ENCODE measurements around the gene OGDH. TPM values are rescaled to one million over a fixed set of nuclear protein-coding genes. Genes with fewer than 3 reads are reported as not detected.

OGDH gene
- total and polyA plus RNA-seq, 2 of the 4 experiments (the other 2 are of a cell fraction), result 47.4 to 56.5 TPM

DNA sequence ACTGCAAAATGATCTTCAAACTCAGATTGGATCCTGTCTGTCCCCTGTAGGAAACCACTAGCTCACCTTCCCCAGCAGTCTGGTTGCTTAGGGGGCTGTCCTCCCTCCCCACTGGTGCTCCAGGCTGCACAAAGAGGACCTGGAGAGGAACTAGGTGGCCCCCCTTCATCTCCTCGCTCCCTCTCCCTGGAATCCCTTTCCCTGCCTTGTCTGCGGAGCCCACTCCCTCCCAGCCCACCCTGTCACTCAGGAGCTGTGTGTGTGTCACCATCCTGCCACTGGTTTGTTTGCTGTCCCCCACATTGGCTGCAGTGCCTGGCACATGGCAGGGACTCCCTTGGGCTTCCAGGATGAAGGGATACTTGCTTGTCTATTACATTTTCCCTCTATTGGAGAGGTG lies 106.7 kb downstream of the OGDH start:
- in situ Hi-C loops (cut with MboI; ENCODE audit: low sequenced_read_pairs), result no loop called here
- POLR2A ChIA-PET (ENCODE audit: unreplicated experiment), result no interaction called here
- no peak overlapping the region for H3K27ac ChIP-seq (ENCODE audit: insufficient read depth, low read length)

More for the DNA sequence above, 106.7 kb downstream of the OGDH start:
- DNase-seq, result no peak
- Histone ChIP-seq H3K27me3 (ENCODE audit: control insufficient read depth, insufficient read depth, low read length) (no peaks in the 10 kb centered on the region), H3K18ac (ENCODE audit: low read depth, low read length) (no peak overlapping the region), H3K4me2 (ENCODE audit: low read depth, low read length) (no peak overlapping the region), H3K9ac (ENCODE audit: low read depth, low read length) (no peak overlapping the region), H4K20me1 (ENCODE audit: insufficient read depth, low read length) (no peaks in the 10 kb centered on the region), H3K14ac (replicated peaks; ENCODE audit: low read depth, low read length) (no peak overlapping the region), H4K91ac (ENCODE audit: insufficient read depth, low read depth, low read length) (no peak overlapping the region), H3K23ac (ENCODE audit: low read depth, low read length) (no peak overlapping the region), H2BK5ac (ENCODE audit: low read depth, low read length, poor library complexity, severe bottlenecking) (no peak overlapping the region), H2AK5ac (ENCODE audit: low read depth, low read length) (no peak overlapping the region), H3K36me3 (ENCODE audit: control insufficient read depth, insufficient read depth, low read length) (peaks cover 11% of the 10 kb centered on the region; the same call in 1 of the 2 replicates), H3K4me1 (ENCODE audit: control insufficient read depth, insufficient read depth, low read length) (peaks cover 3% of the 10 kb centered on the region), H4K8ac (ENCODE audit: low read depth in 2 of 2, low read length in 2 of 2) (no peak overlapping the region), H2BK120ac (ENCODE audit: low read depth, low read length) (no peak overlapping the region), H2AK9ac (replicated peaks; ENCODE audit: low read depth, low read length, poor library complexity) (no peak overlapping the region), H3K56ac (ENCODE audit: extremely low read depth, insufficient read depth, low read length) (no peak overlapping the region), H4K5ac (ENCODE audit: low read depth, low read length) (no peak overlapping the region), H3K79me1 (ENCODE audit: low read depth in 1 of 2, low read length in 2 of 2) (no peaks in the 10 kb centered on the region), H2AFZ (replicated peaks; ENCODE audit: low read length, poor library complexity) (no peak overlapping the region), H3K9me3 (ENCODE audit: control insufficient read depth, insufficient read depth, low read length) (no peaks in the 10 kb centered on the region), H3K4me3 (ENCODE audit: insufficient read depth, low read depth, low read length) (no peak overlapping the region), H2BK20ac (ENCODE audit: low read depth, low read length) (no peak overlapping the region), H3K4ac (ENCODE audit: low read depth, low read length) (no peak overlapping the region), H2BK15ac (ENCODE audit: low read depth, low read length) (no peak overlapping the region), H3K9me1 (ENCODE audit: insufficient read depth, low read length) (peaks cover 11% of the 10 kb centered on the region)
- CTCF ChIA-PET, result no interaction called here
- no TSS peak for BruUV-seq (replicated peaks)
- intact Hi-C loops (cut with micrococcal nuclease) (no loop called here), dilution Hi-C loops (cut with HindIII; ENCODE audit: low sequenced_read_pairs, unreplicated experiment) (no loop called here)
- no peak for ATAC-seq (ENCODE audit: low read depth)
- no peak for TF ChIP-seq CHD1 (IDR thresholded peaks at IDR 0.05; ENCODE audit: low read depth, low read length)
- TF ChIP-seq, protein P1, sequence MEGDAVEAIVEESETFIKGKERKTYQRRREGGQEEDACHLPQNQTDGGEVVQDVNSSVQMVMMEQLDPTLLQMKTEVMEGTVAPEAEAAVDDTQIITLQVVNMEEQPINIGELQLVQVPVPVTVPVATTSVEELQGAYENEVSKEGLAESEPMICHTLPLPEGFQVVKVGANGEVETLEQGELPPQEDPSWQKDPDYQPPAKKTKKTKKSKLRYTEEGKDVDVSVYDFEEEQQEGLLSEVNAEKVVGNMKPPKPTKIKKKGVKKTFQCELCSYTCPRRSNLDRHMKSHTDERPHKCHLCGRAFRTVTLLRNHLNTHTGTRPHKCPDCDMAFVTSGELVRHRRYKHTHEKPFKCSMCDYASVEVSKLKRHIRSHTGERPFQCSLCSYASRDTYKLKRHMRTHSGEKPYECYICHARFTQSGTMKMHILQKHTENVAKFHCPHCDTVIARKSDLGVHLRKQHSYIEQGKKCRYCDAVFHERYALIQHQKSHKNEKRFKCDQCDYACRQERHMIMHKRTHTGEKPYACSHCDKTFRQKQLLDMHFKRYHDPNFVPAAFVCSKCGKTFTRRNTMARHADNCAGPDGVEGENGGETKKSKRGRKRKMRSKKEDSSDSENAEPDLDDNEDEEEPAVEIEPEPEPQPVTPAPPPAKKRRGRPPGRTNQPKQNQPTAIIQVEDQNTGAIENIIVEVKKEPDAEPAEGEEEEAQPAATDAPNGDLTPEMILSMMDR (conservative IDR thresholded peaks at IDR 0.05; ENCODE audit: low read depth, low read length), result no peak
- TF ChIP-seq NFE2L2 (IDR thresholded peaks at IDR 0.05; ENCODE audit: low read depth, low read length), result no peak
- 90% methylated on average over 2 of the region's 2 CpGs; no CpG with 5 or more reads in 1 of the 2 experiments for WGBS, 2 experiments (ENCODE audit: extremely low coverage in 2 of 2, insufficient read length in 1 of 2)

Data from IMR-90 (cell line).